Activated CD4-positive, alpha-beta T cell treated with anti-CD3 and anti-CD28 coated beads, Interleukin-10, Interleukin-2, amounts not matched to agents 100 ng/mL and 50 ng/mL, durations not matched to agents 16 hours and 8 hours (primary cell): ENCODE data around the gene SIRT5.

Source experiments
- DNase-seq: peaks from one replicate; pipeline ENCODE4 v3.0.0-alpha.2; 2020

SIRT5 gene

GRCh38 chr6:13554929-13555333, 19.5 kb upstream of the SIRT5 start:
- DNase-seq = no peak

- DNase-seq = no peak
Measured at GRCh38 chr6:13557841-13558240, 16.6 kb upstream of the SIRT5 start.

- no peak for DNase-seq
Measured at GRCh38 chr6:13558718-13559117, 15.7 kb upstream of the SIRT5 start.

DNA sequence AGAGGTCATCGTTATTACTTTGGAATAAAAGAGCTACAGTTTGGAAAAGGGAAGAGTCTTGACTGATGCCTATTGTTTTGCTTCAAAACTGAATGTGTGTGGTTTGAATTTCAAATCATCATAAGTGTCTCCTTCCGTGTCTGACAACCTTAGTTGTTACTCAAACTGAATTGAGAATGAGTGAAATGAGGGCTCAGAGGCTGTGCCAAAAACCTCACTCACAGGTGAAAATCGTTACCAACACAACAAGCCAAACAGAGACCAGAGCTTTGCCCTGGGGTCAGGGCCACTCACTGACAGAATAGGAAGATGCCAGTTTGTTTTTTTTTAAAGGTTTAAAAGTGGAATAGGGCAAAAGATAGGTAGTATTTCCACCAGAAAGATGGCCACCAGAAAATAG, 15.2 kb upstream of the SIRT5 start:
- DNase-seq = no peak

DNA sequence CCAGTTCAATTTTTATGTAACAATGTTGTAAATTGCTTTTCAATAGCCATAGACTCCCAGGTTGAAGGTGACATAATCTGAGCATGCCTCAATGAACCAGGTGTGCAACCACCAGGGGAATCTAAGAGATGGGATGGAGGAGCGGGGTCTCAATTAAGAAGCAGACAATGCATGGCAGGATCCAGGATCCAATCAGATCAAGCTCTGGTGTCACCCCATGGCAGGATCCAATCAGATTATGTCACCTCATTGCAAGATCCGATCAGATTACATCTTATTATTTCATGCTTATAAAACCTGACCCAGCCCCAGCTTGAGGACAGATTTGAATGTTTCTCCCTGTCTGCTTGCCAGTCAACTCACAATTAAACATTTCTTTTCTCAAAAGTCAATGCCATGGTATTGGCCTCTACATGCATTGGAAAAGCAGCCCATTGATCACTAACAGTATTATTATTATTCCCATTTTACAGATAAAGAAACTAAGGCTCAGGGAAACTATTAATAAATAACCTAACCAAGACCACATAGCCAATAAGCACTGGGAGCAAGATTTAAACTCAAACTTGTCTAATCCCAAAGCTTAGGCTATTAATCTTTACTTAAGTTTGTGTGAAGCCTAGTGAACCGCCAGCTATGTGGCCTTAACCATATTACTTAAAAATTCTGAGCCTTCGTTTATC, 14.3 kb upstream of the SIRT5 start:
- no peak for DNase-seq

DNA sequence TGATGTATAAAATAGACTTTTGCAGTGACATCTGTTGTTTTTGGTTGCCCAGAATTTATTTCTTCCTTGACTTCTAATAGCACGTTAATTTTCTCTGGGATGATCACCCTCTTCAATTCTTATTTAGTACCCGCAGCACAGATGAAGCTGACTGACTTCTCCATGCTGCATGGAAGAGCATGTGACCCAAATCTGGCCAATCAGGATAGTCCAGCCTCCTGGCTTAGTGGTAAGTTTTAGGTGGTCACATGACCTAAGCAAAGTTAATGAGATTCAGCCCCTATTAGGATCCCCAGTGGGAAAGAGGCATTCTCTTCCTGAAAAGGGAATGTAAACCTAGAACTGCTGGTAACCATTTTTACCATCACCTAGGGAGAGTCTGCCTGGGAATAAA, 13.8 kb upstream of the SIRT5 start:
- DNase-seq = no peak

DNA sequence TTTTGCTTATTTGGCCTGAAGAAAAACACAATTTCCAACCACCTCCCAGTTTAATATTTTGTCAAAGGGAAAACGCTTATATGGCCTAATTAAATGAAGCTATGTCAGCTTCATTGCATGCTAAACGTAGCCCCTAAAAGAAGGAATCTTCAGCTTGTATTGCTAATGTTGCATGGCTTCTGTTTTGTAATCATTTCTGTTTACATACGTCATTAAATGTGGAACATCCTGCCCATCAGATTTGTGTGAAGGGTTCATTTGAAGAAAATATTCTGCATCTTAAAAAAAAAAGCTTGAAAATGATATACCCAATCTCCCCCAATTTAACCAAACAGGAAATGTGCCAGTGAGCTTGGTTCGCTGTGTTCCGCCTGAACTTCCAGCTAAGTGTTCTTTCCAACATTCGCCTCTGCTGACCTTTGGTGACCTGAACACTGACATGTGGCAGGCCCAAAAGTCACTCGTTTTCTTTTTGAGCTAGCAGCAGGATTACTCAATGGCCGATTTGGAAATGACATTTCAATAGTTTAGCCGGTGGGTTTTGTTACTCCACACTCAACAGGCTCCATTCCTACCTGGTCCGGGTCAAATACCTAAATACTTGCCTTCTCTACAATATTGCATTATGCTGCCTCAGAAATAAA, 12.7 kb upstream of the SIRT5 start:
- DNase-seq = no peak

DNA sequence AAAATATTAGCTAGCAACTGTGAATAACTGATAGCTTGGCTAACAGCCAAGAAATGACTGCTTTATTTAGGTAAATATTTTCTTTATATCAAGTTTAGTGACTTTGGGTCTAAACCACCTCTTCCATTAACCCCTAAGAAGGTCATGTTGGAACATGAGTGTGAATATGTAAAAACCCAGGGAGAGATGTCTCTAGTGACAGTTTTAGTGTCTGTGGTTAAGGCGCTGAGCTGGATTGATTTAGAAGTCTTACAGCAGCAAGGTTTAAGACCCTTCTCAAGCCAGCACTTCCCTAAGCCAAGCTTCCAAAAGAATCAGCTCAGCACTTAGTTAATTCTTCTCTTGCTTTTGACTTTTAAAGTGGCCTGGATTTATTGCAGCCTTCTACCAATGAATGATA, 11.4 kb upstream of the SIRT5 start:
- DNase-seq = no peak

- DNase-seq = no peak
Measured at GRCh38 chr6:13565921-13566320, 8.5 kb upstream of the SIRT5 start.

DNA sequence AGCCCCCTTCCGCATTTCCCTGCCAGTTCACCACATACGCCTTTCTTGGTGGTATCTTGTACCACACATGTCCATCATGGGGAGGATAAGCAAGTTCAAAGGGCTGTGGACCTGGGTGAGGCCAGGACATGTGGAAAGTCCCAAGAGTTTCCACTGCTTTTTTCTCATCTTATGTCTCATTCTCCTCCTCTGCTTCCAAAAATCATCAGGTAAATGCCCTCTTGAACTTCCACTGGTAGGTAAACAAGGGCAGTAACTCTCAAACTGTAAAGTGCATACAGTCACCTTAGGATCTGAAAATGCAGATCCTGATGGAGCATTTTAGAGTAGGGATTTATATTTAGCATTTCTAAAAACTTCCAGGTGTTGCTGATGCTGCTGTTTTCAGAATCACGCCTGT, 7.9 kb upstream of the SIRT5 start:
- no peak for DNase-seq

DNA sequence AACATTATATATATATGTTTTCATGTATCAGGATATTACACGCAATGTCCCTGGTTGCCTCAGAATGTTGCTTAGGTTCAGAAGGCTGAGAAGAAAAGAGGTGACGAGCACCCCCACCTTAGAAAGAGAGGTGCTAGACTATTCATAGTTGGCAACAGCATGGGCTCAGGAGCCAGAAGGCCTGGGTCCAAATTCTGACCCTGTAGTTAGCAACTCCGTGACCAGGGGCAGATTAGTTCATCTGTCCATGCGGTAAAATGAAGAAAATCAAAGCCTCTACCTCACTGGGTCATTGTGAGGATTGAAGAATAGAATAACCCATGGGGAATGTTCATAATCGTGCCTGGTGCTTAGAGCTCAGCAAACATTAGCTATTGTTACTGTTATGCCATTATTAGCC, 5.4 kb upstream of the SIRT5 start:
- no peak for DNase-seq

GRCh38 chr6:13572240-13572639, 2.2 kb upstream of the SIRT5 start:
- DNase-seq = no peak

DNA sequence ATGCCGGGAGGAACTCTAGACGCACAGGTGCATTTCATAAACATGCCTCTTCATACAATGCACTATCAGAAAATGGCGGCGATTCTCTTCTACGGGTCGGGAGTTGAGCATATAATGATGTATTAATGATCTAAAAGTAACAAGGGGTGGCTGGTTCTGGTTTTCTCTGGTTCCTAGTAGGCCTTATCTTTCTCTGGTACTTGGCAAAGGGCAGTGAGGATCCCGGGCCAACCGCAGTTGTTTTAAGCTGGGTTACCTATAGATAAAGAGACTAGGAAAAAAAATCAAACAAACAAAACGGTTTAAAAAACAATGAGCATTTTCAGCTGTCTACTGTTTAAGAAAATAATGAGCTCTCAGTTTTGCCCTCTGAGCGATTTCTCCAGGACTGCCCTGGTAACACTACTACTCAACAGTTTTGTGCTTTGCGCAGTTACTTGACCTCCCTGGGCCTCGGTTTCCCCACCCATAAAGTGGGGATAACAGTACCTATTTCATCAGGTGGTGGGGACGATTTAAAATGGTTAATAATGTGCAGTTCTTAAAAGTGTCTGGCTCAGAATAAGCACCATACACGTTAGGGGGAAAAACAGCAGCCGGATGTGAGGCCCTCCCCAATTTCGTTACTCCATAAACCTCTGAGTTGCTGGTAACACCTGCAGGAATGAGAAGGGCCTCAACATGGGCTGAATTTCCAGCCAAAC, 1.3 kb upstream of the SIRT5 start:
- no peak for DNase-seq

DNA sequence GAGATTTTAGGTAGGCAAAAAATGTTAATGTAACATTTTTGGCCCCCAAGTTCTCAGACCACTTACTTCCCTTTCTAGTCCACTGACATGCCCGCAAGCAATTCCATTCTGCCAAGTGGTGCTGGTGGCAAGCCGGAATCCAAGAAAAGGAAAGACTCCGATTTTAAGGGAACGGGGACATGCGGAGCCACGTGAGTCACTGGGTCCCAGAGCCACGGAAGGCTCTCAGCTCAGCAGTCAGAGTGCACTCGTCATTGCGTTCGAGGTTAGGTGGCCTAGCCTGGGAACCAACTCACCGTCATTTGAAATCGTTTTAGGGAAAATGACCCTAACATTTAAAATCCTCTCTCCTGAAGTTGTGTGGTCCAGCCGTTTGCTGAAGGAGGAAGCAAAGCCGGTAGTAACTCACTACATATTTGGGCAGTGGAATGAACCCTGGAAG, 711 bp upstream of the SIRT5 start:
- DNase-seq = no peak

DNA sequence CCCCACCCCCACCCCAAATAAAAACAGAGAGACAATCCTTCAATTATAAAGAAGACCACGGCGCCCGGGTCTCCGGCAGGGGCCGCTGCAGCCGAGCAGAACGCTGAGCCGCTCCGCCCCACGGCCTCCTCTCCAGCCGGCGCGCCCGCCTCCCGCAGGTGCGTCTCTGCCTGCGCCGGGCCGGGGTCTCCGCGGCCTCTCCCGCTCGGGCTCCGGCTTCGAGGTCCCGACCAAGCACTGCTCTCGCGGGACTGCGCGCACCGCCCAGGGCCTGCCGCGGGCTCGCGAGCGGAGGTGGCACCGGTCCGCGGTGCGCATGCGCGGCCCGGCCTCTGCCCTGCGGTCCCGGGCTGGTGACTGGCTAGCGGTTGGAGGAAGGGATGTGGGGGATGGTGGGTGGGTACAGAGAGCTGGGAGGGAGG, 241 bp upstream of the SIRT5 start:
- DNase-seq = peak; percentile 97

DNA sequence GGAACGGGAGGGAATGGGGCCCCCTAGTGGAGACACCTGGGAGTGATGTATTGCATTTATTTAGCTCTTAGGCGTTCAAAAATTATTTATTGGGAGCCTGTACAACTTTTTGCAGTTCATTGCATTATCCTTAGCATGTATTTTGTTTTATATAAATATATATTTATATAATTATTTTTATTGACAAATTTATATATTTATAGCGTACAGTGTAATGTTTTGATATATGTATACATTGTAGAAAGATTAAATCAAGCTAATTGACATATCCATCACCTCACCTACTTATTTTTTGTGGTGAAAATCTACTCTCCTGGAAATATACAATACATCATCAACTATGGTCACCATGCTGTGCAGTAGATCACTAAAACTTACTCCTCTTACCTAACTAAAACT, 975 bp downstream of the SIRT5 start:
- DNase-seq = no peak

GRCh38 chr6:13576017-13576416, 1.6 kb downstream of the SIRT5 start:
- DNase-seq = no peak

GRCh38 chr6:13577926-13578325, 3.5 kb downstream of the SIRT5 start:
- DNase-seq = no peak

DNA sequence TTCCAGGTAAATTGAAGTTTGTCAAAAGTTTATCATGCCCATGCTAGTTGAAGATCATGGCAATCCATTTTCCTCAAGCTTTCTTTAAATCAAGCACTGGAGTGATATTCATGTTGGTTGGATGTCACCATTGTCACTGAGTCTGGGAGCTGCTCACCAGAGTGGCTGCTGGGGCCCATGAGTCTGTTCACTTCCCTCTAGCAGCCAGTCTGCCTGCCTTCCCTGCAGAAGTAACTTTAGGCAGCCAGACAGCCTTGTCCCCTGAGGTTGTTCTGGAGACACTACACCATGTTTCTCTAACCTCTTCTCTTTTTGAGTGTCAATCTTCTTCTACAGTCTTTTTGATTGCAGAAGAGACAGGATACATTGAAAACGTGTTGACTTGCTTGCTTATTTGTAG, 5.5 kb downstream of the SIRT5 start:
- DNase-seq = no peak

DNA sequence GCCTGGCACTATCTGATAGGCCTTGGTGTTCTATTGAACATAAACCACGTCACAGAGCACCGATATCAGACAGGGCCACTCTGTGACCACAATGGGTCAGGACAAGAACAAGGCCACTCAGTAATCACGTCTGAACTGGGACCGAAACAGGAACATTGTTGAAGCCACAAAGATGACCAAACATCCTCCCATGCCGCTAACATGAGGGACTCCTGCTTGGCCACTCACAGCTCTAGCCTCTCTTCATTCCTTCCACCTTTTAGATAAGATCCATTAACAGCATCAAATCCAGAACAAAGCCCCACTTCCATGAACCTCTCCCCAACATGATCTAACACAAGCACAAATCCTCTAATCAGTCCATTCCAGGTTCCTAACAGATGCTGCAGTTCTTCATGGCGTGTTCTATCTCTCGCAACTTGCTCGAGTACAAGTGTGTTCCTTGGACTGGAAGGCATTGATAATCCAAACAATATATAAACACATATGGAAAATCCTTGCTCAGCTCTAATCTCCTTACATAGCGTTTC, 7.4 kb downstream of the SIRT5 start:
- no peak for DNase-seq

- DNase-seq = no peak
Measured at GRCh38 chr6:13586603-13587542, 12.5 kb downstream of the SIRT5 start.

DNA sequence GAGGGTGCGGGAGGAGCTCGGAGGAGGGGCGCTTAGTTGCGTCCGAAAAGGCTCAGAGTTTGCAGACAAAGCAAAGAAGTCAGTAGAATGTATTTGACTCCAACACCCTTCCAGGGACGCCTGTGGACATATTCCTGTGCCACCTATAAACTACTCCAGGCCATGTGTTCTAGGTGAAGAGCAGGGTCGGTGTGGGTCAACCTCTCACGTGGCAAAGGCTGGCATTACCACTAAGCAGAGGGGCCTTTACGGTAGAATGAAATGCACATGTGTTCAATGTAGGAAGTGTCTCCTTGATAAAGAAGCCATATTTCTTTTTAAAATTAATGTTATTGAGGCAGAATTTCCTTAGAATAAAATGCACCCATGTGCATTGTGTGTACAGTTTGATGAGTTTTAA, 15.4 kb downstream of the SIRT5 start:
- no peak for DNase-seq

DNA sequence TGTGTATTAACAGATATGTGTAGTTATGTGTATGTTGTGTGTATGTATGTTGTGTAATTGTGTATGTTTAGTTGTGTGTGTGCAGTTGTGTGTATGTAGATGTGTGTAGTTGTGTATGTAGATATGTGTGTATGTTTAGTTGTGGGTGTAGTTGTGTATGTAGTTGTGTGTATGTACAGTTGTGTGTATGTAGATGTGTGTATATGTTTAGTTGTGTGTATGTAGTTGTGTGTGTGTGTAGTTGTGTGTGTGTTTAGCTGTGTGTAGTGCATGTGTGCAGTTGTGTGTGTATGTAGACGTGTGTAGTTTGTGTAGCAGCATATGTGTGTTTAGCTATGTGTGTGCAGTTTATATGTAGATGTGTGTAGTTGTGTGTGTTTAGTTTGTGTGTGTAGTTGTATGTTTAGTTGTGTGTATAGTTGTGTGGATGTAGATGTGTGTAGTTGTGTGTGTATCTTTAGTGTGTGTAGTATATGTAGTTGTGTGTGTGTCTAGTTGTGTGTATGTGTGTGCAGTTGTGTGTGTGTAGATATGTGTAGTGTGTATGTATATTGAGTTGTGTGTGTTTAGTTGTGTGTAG, 16.3 kb downstream of the SIRT5 start:
- no peak for DNase-seq
